ENCODE measurements around the gene CACNB4.

DNA sequence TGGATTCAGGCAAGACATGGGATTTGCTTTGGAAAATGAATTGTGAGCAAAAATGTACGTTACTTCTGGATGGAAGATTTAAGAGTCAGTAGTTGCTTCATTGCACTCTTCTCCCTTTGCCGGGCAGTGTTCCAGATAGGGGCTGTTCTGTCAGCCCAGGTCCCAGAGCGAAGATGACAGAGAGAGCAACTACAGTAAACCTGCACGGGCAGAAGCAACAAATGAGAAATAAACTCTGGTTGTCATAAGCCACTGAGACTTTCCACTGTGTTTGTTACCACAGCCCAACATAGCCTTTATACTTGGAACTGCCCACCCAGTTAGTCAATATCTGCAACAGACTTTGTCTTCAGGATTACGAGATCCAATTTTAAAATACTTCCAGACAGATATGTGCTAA, 83.3 kb downstream of the CACNB4 start:
- TF ChIP-seq GATA2 (IDR thresholded peaks at IDR 0.05; ENCODE audit: low read depth, low read length) (no peak), GATA3 (IDR thresholded peaks at IDR 0.05; ENCODE audit: low read depth, low read length) (no peak)
